ENCODE results near the gene HSDL2. TPM values are rescaled to one million over a fixed set of nuclear protein-coding genes. Genes with fewer than 3 reads are reported as not detected.

Gene HSDL2
- polyA plus RNA-seq, 3 donors = 6.4 to 34.8 (median 26.9) TPM

DNA sequence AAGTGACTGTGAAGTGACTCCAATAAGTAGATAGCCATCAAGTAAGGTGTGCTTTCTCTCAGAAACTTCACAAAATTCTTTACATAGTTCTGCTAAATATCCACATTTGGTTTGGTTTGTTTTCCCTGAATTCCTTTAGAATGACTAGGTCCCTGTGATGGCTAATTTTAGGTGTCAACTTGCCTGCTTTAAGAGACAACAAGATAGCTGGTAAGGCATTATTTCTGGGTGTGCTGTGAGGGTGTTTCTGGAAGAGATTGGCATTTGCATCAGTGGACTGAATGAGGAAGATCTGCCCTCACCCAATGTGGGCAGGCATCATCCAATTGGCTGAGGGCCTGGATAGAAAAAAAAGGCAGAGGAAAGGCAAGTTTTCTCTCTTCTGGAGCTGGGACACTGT, 38.2 kb upstream of the HSDL2 start:
- no peak overlapping the region for H3K27ac Mint-ChIP-seq

DNA sequence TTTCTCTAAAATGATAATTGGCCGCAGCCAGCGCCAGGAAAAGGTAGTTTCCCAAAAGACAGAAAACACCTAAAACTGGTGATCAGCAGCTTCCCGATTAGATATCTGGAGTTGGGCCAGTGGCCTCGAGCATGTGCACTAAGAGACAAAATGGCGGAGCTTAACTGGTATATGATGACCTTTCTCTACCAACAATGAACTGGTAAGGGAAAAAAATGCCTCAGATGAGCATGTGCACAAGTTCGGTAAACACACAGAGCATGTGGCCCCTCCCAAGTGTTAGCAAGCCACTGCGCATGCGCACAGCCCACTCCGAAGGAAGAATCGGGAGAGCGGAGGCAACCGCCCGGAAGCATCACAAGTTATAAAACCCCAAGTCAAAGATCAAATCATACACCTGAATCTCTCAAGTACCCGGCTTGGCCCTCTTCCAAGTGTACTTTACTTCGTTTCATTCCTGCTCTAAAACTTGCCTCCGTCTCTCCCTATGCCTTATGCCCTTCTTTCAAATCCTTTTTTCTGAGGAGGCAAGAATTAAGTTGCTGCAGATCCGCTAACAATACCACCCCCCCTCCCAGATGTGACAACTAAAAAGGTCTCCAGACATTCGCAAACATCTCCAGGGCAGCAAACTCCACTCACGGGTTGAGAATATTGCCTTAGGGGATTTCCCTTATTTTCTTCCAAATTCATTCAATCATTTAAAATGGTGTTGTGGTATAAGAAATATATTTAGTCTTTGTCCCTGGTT, 31.5 kb upstream of the HSDL2 start:
- TF ChIP-seq, protein P1, sequence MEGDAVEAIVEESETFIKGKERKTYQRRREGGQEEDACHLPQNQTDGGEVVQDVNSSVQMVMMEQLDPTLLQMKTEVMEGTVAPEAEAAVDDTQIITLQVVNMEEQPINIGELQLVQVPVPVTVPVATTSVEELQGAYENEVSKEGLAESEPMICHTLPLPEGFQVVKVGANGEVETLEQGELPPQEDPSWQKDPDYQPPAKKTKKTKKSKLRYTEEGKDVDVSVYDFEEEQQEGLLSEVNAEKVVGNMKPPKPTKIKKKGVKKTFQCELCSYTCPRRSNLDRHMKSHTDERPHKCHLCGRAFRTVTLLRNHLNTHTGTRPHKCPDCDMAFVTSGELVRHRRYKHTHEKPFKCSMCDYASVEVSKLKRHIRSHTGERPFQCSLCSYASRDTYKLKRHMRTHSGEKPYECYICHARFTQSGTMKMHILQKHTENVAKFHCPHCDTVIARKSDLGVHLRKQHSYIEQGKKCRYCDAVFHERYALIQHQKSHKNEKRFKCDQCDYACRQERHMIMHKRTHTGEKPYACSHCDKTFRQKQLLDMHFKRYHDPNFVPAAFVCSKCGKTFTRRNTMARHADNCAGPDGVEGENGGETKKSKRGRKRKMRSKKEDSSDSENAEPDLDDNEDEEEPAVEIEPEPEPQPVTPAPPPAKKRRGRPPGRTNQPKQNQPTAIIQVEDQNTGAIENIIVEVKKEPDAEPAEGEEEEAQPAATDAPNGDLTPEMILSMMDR (IDR thresholded peaks at IDR 0.05) = no peak
- DNase-seq = peak; percentile 29 to 63 (median 59)
- Histone ChIP-seq H3K4me3 (replicated peaks in 1 of 3; ENCODE audit: low read depth in 2 of 3, low read length in 3 of 3) (peak overlapping the region; percentile 43 to 94 (median 78)), H3K27me3 (ENCODE audit: control insufficient read depth in 2 of 2, insufficient read depth in 2 of 2, low read length in 2 of 2) (no peaks in the 10 kb centered on the region), H3K79me2 (ENCODE audit: insufficient read depth, low read length) (no peaks in the 10 kb centered on the region), H3K4me2 (replicated peaks; ENCODE audit: extremely low read depth, low read length, poor library complexity, severe bottlenecking) (peak overlapping the region; percentile 87), H2AFZ (ENCODE audit: insufficient read depth, low read depth, low read length, poor library complexity, severe bottlenecking) (peak overlapping the region; percentile 80), H3K27ac (ENCODE audit: low read depth in 1 of 2, low read length in 2 of 2) (no peak overlapping the region), H3K36me3 (replicated peaks in 1 of 2; ENCODE audit: control insufficient read depth in 1 of 2, insufficient read depth in 2 of 2, low read length in 2 of 2) (no peaks in the 10 kb centered on the region), H3K9ac (ENCODE audit: insufficient read depth, low read length, poor library complexity, severe bottlenecking) (peak overlapping the region; percentile 35), H3K4me1 (ENCODE audit: control insufficient read depth in 1 of 2, insufficient read depth in 2 of 2, low read length in 2 of 2) (peaks cover 3 to 10% of the 10 kb centered on the region in 2 donors), H3K9me3 (replicated peaks in 1 of 2; ENCODE audit: control insufficient read depth in 1 of 2, insufficient read depth in 1 of 2, low read length in 2 of 2) (peaks cover 0 to 13% of the 10 kb centered on the region in 2 donors), H4K20me1 (ENCODE audit: insufficient read depth, low read length) (no peaks in the 10 kb centered on the region)
- Mint-ChIP-seq H3K9me3 (peaks cover 5 to 16% (median 10%) of the 10 kb centered on the region in 7 donors), H3K36me3 (no peaks in the 10 kb centered on the region), H3K27me3 (ENCODE audit: low read depth in 3 of 3) (peaks cover 0 to 9% (median 4%) of the 10 kb centered on the region in 3 donors), H3K4me3 (peak overlapping the region; percentile 82 to 86), H3K27ac (peak overlapping the region in 5 of 7 donors; percentile 6 to 68 (median 51)), H3K4me1 (peaks cover 12% of the 10 kb centered on the region)
- 19% methylated on average over 11 of the region's 19 CpGs for WGBS (ENCODE audit: insufficient coverage)
- intact Hi-C loops (cut with micrococcal nuclease) = no loop called here

More for the DNA sequence above, 38.2 kb upstream of the HSDL2 start:
- TF ChIP-seq, protein P1 (IDR thresholded peaks at IDR 0.05) = no peak
- no peak for DNase-seq
- Mint-ChIP-seq H3K9me3 (peaks cover 0 to 14% (median 10%) of the 10 kb centered on the region in 7 donors), H3K27me3 (ENCODE audit: low read depth in 3 of 3) (peaks cover 1 to 5% (median 1%) of the 10 kb centered on the region in 3 donors), H3K4me3 (no peak overlapping the region), H3K4me1 (peaks cover 2% of the 10 kb centered on the region), H3K36me3 (no peaks in the 10 kb centered on the region)
- Histone ChIP-seq H3K36me3 (replicated peaks in 1 of 2; ENCODE audit: control insufficient read depth in 1 of 2, insufficient read depth in 2 of 2, low read length in 2 of 2) (no peaks in the 10 kb centered on the region), H3K4me2 (replicated peaks; ENCODE audit: extremely low read depth, low read length, poor library complexity, severe bottlenecking) (no peak overlapping the region), H3K27ac (ENCODE audit: low read depth in 1 of 2, low read length in 2 of 2) (no peak overlapping the region), H3K4me3 (replicated peaks in 1 of 3; ENCODE audit: low read depth in 2 of 3, low read length in 3 of 3) (no peak overlapping the region), H3K9ac (ENCODE audit: insufficient read depth, low read length, poor library complexity, severe bottlenecking) (no peak overlapping the region), H4K20me1 (ENCODE audit: insufficient read depth, low read length) (no peaks in the 10 kb centered on the region), H2AFZ (ENCODE audit: insufficient read depth, low read depth, low read length, poor library complexity, severe bottlenecking) (peak overlapping the region; percentile 13), H3K79me2 (ENCODE audit: insufficient read depth, low read length) (no peaks in the 10 kb centered on the region), H3K27me3 (ENCODE audit: control insufficient read depth in 2 of 2, insufficient read depth in 2 of 2, low read length in 2 of 2) (no peaks in the 10 kb centered on the region), H3K9me3 (replicated peaks in 1 of 2; ENCODE audit: control insufficient read depth in 1 of 2, insufficient read depth in 1 of 2, low read length in 2 of 2) (peaks cover 0 to 13% of the 10 kb centered on the region in 2 donors), H3K4me1 (ENCODE audit: control insufficient read depth in 1 of 2, insufficient read depth in 2 of 2, low read length in 2 of 2) (no peaks in the 10 kb centered on the region)
- intact Hi-C loops (cut with micrococcal nuclease) = no loop called here

Measured in CD14-positive monocyte (primary cell).